GM19239 (cell line): ENCODE results near the gene C1QTNF5.

ENCODE experiments used
- DNase-seq: peaks from one replicate; pipeline ENCODE4 v3.0.0; 2011; ENCODE audit warnings: low spot score; ENCODE audit not compliant: insufficient read length
- FAIRE-seq: peaks from 2 replicates; lab custom pipeline; 2011; peaks lifted over from hg19 to GRCh38; lab: Jason Lieb, UNC

The C1QTNF5 gene

DNA sequence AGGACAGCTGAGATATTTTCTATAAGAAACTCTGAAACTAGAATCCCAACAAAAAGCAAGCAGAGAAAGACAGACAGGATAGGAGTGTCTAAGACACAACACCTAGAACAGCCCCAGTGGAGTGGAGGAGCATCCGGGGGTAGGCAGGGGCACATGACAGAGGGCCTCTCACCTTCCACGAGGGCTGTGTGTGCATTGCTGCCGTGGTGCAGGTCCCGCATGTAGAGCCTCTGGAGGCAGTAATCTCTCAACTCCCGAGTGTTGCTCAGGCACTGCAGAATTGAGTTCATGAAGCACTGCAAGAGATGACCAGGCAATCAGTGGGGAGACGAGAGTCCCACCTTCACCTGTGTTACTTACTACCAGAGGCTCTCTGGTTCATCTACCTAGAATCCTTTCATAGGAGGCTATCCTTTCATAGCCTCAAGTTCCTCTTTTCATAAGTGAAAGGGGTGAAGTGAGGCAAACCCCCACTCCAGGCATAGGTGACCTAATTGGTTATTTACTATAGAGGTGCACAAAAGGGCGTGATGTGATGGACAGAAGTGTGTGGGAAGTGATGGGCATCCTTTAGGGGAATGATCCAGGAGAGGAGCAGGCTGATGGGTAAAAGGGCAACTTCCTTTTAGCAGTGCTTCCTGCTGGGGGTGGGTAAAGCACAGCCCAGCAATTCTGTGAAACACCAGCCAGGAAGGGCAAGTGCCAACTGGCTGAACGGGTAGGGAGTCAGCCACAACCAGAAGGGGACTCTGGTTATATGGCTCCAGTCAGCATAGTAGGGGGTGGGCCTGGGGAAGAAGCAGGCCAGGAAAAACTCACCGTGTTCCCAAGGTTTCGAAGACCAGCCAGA lies 18.9 kb upstream of the C1QTNF5 start:
- no peak for FAIRE-seq
- no peak for DNase-seq

DNA sequence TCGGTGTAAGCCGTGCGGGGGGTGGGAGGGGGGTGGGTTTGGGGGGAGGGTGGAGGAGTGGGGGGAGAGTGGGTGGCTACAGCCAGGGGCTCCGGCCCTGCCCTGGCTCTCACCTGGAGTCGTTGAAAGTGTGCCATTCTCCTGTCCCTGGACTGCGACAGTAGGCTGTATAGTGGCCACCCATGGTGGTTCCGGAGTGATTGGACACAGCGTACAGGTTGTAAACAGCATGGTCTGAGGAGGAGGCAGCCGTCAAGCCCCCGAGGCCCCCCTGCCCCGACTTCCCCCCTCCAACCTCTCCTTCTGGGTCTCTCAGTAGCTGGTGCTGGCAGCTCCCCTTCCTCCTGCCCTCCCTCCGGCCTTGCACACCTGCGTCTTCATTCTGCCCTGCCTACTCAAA lies 16.4 kb upstream of the C1QTNF5 start:
- DNase-seq: no peak
- no peak for FAIRE-seq

DNA sequence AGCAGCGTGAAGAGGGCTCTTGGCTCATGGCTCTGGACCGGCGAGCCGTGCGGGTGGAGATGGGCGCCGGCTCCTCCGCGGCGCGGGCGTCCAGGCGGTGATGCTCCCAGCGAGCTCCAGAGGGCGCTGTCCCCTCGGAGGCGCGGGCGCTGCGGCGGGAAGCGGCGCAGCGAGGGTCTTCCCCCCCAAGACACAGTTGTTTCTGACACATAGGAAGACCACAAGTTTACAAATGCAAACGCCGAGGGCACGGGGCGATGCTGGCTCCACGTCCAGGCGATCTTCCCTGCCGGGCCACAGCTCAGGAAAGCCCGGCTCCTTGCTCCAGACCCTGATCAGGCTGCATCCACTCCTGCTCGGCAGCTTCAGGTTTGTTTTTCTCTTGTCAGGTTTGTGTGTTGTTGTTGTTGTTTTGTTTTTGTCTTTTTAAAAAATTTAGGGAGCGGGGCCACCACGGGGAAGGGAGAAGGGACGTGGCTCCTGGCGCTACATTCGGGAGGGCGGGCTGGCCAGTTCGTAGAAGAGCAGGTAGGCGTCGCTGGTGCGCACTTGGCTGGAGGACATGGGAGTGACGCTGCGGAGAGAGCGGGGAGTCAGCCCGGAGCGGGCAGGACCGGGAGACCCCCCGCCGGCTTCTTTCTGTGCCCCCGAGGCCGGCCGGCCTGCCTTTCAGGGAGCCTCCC lies 15.8 kb upstream of the C1QTNF5 start:
- DNase-seq (peak; percentile 86), FAIRE-seq (no peak)

DNA sequence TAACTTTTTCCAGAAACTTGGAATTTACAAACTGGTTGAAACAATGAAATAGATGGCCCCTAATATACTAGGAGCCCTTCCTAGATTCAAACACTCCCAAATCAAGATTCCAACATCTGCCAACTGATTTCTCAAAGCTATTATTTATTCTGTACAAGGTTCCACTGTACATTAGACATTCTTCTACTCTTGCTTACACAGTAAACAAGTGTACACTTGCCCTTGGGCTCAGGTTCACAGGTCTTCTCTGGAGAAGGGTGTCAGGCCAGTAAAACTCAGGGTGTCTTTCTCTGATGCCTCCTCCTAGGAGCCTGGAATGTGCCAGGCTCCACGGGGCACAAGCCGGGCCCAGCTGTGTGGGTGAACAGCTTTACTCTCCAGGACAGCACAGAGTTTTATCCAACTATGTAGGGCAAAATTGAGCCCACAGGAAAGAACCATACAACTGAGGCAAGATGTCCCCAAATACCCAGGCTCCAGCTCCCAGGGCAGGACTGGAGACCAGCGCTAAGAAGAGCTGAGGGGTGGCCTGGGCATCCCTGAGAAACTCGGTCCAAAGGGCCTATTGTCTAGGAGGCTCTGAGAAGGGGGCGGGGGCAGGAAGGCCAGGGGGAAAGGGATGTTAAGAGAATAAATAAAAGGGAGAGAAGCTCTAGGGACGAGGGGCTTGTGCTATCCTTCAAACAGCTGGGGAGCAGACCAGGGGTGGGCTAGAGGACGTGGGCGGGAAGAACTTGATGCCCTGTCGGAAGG lies 14.6 kb upstream of the C1QTNF5 start:
- DNase-seq (no peak), FAIRE-seq (no peak)

DNA sequence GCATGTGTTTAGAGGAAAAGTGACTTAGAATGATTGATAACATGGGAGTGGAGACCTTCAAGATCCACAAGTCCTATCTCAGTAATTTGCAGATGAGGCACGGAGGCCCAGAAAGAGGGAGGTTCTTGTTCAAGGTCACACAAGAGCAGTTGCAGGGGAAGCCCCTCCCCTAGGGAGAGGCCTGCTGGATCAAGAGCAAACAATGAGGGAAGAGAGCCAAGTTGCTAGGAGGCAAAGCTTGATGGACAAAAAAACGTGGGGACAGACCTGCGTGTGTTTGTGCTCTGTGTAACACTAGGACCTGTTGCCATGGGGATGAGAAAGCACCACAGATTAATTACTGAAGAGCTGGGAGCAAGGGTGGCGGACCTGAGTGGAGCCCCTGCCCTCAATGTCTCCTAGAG lies 12.2 kb upstream of the C1QTNF5 start:
- FAIRE-seq (no peak), DNase-seq (no peak)

DNA sequence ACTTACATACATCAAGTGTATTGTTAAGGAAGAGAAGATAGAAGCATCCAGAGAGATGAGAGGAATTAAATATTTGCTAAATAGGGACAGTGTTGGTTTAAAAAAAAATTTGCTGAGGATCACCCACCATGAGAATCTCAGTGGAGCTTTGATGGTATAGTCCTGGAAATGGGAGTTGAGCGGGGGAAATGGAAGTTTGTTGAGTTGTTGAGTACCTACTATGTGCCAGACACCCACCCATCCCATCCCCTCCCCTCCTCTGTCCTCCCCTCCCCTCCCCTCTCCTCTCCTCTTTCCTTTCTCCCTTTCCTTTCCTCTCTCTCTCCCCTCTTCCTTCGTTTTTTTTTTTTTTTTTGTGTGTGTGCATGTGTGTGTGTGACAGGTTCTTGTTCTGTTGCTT lies 10.5 kb upstream of the C1QTNF5 start:
- DNase-seq: no peak
- no peak for FAIRE-seq

DNA sequence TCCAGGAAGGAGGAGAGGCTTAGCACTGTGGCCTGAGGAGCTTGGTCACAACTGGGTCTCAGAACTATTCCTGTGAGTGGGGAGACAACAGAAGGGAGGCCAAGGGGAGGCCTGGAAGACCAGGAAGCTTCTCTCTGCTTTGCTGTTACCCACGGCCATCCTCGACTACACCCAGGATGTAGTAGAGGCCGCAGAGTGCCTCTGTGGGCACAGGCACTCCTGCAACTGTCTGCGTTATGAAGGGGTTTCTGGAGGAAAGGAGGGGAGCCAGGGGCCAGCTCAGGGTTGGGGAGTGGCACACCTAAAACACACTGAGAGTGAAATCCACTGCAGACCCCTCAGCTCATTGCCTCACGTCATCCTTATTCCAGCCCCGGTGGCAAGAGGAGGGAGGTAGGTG lies 9.6 kb upstream of the C1QTNF5 start:
- no peak for FAIRE-seq
- no peak for DNase-seq

DNA sequence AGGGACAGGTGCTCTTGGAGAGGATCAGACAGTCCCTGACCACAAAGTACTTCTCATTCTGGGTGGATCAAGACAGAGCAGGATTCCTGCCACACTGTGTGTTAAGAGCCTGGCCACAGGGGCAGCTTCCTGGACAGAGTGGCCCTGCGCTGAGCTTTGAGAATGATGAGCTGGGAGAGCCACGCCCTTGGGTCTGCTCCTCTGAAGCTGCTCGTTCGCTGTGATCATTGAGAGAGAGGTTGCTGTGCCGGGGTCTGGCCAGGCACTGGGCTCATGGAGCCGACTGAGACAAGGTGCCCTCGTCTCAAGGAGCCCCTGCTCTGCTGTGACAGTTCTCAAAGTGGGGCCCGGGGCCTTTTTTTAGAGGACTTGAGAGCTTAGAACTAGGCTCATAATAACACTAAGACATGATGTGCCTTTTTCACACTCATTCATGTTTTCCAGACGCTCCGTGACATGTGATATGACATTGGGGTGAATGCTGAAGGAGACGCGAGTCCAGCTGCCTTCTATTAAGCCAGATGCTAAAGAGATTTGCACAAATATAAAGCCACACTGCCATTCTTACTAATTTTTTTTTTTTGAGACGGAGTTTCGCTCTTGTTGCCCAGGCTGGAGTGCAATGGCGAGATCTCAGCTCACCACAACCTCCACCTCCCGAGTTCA lies 7.4 kb upstream of the C1QTNF5 start:
- no peak for FAIRE-seq

DNA sequence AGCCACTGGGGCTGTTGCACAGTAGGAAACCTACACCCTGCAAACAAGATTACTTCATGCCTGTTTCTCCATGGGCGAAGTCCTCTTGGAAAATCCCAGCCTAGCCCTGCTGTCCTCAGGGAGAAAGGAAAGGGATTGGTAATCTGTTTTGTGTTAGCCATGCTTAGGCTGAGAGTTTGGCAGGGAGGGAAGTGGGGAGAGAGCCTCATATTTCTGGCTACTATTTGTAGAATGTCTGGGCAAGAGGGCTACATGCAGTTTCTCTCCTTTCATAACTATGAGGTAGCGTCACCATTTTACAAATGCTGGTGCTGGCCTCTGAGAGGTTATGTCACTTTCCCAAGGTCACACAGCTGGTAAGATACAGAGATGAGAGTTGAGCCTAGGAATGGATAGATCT lies 6.6 kb upstream of the C1QTNF5 start:
- DNase-seq (no peak), FAIRE-seq (no peak)

More for the DNA sequence above, 7.4 kb upstream of the C1QTNF5 start:
- no peak for DNase-seq

DNA sequence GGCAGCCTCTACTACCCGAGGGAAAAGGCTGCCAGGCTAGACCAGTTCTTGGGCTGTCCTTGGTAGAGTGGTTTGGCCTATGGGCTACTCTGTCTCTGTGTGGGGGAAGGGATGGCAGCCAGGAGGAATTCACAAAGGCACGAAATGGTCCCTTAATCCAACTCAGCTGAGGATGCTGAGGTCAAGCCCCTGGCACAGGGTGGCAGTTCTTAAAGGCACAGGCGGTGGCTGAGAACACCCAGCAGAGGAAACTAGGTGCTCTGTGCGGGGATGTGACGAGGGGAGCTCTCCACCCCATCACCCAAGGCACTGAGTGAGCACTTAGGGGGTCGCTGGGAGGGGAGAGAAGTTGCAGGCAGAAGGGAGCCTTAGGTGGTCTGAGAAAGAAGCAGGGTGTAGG lies 5.9 kb upstream of the C1QTNF5 start, which contains the start of gene MFRP:
Gene MFRP (minus strand): TSS at position 101 of the 400 bp plus-strand sequence. CDS start 192 bp downstream, outside the sequence.
- no peak for DNase-seq
- no peak for FAIRE-seq

DNA sequence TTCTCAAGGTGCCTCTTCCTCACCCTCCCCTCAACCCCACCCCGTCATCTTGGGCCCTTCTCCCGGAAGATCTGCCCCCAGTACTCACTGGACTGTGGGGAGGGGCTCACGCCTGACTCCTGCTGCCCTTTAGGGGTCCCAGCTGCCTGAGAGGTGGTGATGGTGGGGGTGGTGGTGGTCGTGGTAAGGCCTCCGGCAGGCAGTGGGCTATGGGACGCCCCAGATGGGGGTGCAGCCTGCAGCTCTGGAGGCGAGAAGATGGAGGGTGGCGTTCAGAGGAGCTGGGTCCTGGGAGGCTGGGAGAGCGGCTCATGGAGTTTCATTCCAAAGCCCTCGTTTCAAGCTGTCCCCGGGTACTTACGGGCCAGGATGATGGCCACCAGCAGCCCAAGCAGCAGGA lies 5.0 kb upstream of the C1QTNF5 start:
- FAIRE-seq: no peak

DNA sequence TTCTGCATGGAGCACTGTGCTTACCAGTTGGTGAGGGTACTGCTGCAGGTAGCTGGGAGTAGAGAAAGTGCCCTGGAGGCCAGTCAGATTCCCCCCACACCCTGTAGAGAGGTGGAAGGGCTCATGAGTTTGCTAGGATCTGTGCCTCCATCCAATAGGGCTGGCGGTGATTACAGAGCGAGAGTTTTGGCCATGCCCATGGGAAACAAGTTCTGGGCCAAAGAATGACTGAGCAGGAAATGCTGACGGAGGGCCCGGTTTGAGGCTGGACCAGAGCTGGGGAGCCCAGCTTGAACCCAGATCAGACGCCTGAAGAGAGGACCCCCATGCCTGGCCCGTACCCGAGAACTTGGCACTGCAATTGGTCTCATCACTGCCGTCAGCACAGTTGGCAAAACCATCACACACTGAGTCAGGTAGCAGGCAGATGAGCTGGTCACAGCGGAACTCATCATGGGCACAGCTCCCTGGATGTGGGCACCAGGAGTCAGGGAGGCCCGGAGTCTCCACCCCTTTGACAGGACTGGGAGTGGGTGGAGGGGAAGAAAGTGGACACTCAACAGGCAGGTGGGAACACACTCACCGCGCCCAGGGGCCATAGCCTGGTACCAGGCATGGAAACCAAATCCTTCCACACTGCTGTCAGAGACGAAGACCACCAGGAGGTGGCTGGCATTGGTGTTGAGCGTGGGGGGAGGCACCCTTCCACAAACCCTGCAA lies 3.8 kb upstream of the C1QTNF5 start:
- no peak for FAIRE-seq
- DNase-seq: no peak

More for the DNA sequence above, 5.0 kb upstream of the C1QTNF5 start:
- DNase-seq: no peak

DNA sequence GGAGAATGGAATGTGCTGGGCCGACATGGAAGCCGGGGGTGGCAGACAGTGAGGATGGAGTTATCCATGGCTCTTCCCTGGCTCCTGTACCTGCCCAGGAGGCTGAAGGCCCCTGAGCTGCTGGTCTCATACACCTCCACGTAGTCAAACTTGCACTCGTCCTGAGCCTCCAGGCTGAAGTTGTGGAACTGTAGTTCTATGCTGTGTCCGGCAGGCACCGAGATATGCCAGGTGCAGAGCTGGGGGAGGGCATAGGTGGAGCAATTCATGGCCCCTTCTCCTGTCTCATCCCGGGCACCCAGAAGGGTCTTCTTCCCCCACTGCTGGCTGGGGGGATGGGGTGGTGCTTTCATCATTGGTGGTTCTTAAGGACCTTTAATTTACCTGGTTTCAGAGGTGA lies 3.0 kb upstream of the C1QTNF5 start:
- FAIRE-seq (no peak), DNase-seq (no peak)

DNA sequence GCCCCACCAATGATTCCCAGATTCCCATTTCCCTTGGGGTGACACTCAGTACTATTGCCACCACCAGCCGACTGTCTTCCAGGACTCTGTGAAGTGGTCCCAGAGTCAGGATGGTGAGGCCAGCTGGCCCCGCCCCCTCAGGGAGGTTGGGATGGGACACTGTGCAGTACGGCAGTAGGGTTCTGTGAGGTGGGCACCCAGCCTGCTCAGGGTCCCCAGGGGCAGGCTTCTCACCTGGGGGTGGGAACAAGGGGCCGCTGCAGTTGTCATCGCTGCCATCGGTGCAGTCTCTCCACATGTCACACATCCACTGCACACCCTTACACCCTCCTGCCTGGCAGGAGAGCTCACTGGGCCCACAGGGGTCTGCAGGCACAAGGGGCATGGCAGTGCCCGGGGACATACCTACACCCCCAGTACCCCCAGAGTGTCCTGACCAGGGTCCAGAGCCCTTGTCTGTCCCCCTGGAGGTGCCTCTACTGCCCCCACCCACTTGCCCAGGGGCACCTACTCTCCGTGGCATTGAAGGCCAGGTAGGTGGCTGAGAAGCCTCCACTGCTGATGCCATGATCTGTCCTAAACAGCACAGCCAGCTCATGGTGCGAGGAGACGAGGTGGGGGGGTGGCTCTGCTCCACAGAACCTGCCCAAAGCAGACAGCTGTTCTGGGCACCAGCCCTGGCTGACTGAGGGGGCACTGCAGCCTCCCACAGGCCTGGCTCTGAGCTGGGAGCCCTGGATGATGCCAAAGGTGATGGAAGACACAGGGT lies 1.9 kb upstream of the C1QTNF5 start:
- no peak for FAIRE-seq
- DNase-seq: no peak

DNA sequence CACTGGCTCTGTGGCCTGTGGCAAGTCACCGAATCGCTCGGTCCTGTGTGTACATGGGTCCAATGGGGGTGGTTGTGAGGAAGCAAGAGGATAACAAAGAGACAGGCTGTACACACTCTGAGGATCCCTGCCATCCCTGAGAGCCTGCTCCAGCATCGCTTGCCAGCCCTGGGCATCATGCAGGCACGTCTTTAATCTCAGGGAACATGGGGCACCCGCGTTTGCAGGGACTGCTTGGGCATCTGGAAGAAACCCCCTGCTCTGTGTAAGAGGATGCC lies 1.3 kb upstream of the C1QTNF5 start:
- DNase-seq: no peak
- FAIRE-seq: no peak

DNA sequence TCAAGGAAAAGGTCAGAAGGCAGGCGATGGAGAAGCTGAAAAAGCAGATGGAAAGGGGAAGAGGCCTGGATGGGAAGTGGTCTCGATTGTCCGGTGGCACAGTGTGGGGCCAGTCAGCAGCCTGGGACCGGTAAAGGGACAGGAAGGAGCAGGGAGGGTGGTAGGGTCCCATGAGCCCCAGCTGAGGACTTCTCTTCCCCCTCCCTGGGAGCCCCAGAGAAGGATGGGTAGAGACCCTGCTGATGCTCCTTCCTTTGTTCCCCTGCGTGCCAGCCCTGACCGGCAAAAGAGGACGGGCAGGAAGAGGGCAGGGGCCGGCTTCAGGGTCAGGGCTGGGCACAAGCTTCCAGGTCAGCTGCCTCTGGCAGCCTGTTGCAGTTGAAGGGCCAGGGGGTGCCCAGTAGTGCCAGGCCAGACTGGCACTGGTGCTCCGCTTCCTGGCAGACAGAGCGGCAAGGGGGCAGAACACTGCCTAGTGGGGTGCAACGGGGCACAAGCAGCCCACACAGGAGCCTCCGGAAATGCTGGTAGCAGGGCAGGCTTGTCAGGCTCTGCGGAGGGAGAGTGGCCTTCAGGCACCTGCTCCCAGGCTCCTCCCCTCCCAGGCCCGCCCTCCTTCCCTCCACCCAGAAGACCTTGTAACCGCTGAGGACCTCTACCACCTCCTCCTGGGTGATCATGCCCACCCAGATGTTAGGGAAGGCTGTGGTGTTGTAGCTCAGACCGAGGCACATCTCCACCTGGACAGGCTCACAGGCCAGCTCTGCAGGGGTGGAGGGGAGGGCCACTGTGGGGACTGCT lies 739 bp upstream of the C1QTNF5 start:
- no peak for DNase-seq
- FAIRE-seq: no peak

DNA sequence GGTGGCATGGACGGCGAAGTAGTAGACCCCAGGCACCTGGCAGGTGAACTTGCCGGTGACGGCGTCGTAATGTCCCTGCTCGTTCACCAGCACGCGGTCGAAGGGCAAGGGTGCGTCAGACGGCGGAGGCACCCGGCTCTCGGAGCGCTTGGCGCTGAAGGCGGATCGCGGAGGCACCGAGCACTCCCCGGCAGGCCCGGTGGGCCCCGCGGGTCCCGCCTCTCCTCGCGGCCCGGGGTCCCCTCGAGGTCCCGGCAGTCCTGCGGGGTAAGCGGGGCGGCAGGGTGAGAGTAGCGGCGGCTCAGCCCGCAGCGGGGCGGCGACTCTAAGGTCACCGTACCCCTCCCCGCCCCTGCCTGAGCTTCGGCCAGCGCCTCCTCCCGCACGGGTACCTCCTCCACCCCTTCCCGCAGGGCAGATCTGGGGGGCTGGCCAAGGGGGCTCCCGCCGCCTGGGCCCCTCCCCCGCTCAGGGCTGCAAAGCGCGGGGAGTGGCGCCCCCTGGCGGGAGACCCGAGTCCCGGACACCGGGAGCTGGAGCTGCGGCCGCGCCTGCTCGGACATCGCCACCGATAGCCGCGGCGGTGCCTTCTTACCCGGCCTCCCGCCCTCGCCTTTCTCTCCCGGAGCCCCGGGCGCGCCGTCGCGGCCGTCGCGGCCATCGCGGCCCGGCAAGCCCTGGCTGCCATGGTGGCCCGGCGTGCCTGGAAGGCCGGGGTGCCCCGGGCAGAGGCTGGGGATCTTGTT lies 921 bp downstream of the C1QTNF5 start:
- no peak for FAIRE-seq
- DNase-seq: no peak
